Myocyte (in vitro differentiated cells): ENCODE measurements around the gene SH3PXD2A. TPM values are rescaled to one million over a fixed set of nuclear protein-coding genes. Genes with fewer than 3 reads are reported as not detected.
"Not testable (repeated sequence)": the region's sequence is repeated elsewhere in the genome, so short reads cannot be mapped to it uniquely, and the experiment has no call there.

ENCODE experiments used
- DNase-seq: peaks from one replicate; pipeline ENCODE4 v3.0.0-alpha.2; 2012; ENCODE audit warnings: low read depth
- total RNA-seq: library from RNA; depleted of rRNA; stranded (reverse); fragments of >200 nt; gene quantifications from 2 replicates; pipeline ENCODE4 v1.2.3, GENCODE V29; 2014

The SH3PXD2A gene
- total RNA-seq, 1 donor from 2014 or later = 38.8 TPM

- DNase-seq = no peak
These were observed 245.3 kb downstream of the SH3PXD2A start for GRCh38 chr10:103610083-103610472.

- DNase-seq = no peak
These were observed 245.9 kb downstream of the SH3PXD2A start for GRCh38 chr10:103609231-103610082.

- not testable (repeated sequence) for DNase-seq
These were observed 247.3 kb downstream of the SH3PXD2A start for GRCh38 chr10:103608056-103608455.

GRCh38 chr10:103607051-103607450 lies 248.3 kb downstream of the SH3PXD2A start:
- DNase-seq = not testable (repeated sequence)

GRCh38 chr10:103606097-103606438 lies 249.3 kb downstream of the SH3PXD2A start:
- DNase-seq = not testable (repeated sequence)

- DNase-seq = peak; percentile 59
These were observed 249.8 kb downstream of the SH3PXD2A start for GRCh38 chr10:103605359-103606096.

GRCh38 chr10:103603382-103603781 lies 252.0 kb downstream of the SH3PXD2A start:
- DNase-seq = no peak

- no peak for DNase-seq
These were observed 252.6 kb downstream of the SH3PXD2A start for GRCh38 chr10:103602852-103603155.

GRCh38 chr10:103602028-103602851 lies 253.1 kb downstream of the SH3PXD2A start:
- DNase-seq = no peak

GRCh38 chr10:103600956-103601569 lies 254.3 kb downstream of the SH3PXD2A start:
- no peak for DNase-seq

GRCh38 chr10:103600325-103600724 lies 255.1 kb downstream of the SH3PXD2A start:
- DNase-seq = no peak

GRCh38 chr10:103599907-103600306 lies 255.5 kb downstream of the SH3PXD2A start:
- DNase-seq = no peak

GRCh38 chr10:103599211-103599610 lies 256.2 kb downstream of the SH3PXD2A start:
- DNase-seq = no peak

- DNase-seq = peak; percentile 61
These were observed 256.7 kb downstream of the SH3PXD2A start for GRCh38 chr10:103598654-103599115.

GRCh38 chr10:103597003-103597402 lies 258.4 kb downstream of the SH3PXD2A start:
- DNase-seq = no peak

- no peak for DNase-seq
These were observed 259.2 kb downstream of the SH3PXD2A start for GRCh38 chr10:103595933-103596726.

GRCh38 chr10:103593022-103593570 lies 262.3 kb downstream of the SH3PXD2A start:
- DNase-seq = no peak

- DNase-seq = peak; percentile 50
These were observed 263.0 kb downstream of the SH3PXD2A start for GRCh38 chr10:103592186-103593021.

GRCh38 chr10:103590744-103591291 lies 264.6 kb downstream of the SH3PXD2A start:
- no peak for DNase-seq
